TTC549 (cell line): Measurements from ENCODE around the gene SLC2A14.
"Not testable (repeated sequence)": the region's sequence is repeated elsewhere in the genome, so short reads cannot be mapped to it uniquely, and the experiment has no call there.

Source experiments
- FAIRE-seq: peaks from 2 replicates; lab custom pipeline; 2012; peaks lifted over from hg19 to GRCh38; lab: Jason Lieb, UNC

SLC2A14 gene

DNA sequence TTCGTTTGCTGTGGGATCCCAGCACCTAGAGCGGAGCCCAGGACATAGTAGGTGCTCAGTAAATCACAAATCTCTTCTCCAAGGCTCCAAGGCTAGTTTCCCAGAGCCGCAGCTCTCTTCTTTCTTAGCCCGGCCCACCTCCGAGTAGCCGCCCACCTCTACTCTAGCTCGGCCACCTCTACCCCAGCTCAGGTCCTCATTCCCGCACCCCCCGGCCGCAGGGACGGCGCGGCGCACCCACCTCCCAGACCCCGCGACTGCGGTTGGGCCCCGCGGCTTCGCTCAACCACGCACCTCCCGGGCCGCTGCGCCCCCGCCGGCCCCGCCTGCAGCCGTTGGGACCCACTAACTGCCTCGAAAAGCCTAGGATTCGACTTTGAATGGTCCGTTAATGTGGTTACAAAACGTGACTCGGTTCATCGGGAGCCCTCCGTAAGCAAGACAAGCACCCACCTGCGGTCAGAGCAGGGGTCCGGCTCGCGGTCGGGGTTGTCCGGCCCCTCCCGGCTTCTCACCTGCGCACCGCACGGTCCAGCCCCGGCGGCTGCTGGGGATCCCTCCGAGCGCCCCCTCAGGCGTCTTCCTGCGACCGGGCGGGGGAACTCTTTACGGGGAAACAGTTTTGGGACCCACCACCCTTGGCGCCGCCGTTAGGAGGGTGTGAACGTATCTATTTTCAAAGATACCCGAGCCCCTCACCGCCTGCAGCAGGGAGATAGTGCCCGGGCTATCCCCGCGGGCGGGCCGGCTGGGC, at the start of gene SLC2A14:
SLC2A14 (minus strand) TSS at position 350 of the 754 bp plus-strand sequence. CDS start 3,035 bp downstream, outside the sequence.
- FAIRE-seq: no peak

DNA sequence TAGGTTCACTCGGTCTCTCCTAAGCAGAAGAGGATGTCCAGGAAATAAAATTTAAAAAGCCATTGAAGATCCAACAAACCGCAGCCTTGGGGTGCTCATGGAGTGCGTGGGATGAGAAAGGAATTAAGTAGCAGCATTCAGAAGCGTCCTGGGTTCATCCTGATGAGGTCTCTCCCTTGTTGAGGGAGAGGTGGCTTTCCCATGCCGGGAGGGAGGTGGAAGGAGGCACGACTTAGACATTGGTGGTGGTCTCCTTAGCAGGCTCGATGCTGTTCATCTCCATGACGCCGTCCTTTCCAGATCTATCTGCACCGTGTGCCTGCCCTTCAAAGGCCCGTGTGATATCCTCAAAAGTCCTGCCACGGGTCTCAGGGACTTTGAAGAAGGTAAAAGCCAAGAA, 48.5 kb upstream of the SLC2A14 start:
- not testable (repeated sequence) for FAIRE-seq

DNA sequence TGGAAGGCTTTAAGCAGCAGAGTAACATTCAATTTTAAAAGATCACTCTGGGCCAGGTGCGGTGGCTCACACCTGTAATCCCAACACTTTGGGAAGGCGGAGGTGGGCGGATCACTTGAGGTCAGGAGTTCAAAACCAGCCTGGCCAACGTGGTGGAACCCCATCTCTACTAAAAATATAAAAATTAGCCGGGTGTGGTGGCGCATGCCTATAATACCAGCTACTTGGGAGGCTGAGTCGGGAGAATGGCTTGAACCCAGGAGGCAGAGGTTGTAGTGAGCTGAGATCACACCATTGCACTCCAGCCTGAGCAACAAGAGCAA, 45.5 kb upstream of the SLC2A14 start:
- FAIRE-seq: not testable (repeated sequence)

DNA sequence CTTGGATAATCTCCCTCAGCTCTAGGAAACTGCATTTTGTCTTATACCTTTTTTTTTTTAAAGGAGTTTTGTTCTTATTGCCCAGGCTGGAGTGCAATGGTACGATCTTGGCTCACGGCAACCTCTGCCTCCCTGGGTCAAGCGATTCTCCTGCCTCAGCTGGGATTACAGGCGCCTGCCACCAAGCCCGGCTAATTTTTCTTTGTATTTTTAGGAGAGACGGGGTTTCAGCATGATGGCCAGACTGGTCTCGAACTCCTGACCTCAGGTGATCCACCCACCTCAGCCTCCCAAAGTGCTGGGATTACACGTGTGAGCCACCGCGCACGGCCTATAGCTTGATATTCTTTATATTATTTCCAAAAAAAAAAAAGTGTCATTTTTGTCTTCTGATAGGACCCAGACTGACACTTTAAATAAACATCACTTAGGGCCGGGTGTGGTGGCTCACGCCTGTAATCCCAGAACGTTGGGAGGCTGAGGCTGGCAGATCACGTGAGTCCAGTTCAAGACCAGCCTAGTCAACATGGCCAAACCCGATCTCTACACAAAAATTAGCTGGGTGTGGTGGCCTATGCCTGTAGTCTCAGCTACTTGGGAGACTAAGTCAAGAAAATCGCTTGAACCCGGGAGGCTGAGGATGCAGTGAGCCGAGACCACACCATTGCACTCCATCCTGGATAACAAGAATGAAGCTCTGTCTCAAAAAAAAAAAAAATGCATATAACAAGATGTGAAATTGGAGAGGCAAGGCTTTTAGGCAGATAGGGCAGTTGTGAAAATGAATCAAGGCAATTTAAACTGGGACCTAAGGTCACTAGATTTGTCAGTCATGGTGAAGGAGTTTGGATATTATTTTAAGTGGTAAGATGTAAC, 44.9 kb upstream of the SLC2A14 start:
- FAIRE-seq: no peak

DNA sequence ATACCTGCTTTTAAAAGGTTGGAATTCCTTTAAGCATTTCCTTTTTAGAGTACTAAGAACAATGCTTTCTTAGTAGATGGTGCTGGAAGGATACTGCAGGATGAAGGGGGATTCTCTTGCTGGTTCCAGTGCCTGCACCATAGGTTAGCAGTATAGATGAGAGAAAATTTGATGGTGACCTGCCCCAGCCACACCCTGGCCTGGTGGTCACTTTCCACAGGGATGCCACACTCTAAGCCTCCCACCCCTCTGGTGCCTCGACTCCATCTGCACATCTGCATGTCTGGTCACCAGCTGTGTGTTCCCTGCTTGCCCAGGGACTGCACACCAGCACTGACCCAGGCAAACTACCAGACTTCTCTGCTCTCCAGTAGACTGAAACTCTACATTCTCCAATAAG, 44.2 kb upstream of the SLC2A14 start:
- no peak for FAIRE-seq

DNA sequence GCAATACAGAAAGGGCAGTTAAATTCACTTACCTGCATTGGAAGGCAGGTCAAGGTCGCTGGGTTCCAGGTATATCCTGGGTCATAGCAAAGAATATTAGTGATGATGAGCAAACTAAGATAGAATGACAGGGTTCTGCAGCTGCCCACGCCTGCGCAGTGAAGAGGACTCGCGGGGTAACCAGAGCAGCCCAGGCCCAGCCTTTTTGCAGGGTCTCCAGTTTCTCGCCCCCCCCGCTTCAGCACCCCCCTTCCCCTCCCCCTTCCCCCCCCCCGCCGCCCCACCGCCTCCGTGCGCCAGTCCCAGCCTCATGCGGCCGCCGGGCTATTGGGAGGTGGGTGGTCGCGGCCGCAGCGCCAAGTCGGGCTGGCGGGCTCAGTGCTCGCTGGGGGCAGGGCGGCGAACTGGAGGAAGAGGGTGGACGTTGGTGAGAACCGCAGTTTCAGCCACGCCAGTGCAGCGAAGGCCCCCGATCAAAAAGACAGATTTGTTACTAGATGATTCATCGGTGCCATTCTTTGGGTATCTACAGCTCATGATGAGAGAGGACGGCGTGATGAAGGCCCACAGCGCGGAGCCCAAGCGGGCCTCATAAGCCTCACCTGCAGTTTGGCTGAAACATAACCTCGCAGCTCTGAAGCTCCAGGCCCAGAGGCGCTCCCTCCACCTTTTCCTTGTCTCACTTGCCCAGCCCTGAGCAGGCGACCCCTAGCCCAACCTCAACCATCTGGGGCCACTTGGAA, 43.1 kb upstream of the SLC2A14 start:
- FAIRE-seq: no peak

DNA sequence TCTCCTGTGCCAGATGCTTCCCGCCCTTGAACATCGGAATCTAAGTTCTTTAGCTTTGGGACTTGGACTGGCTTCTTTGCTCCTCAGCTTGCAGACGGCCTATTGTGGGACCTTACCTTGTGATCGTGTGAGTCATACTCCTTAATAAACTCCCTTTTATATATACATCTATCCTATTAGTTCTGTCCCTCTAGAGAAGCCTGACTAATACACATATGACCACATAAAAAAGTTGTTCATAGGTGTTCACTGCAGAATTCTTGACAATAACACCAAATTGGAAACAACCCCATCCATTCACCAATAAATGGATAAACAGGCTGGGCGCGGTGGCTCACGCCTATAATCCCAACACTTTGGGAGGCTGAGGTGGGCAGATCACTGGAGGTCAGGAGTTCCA, 37.4 kb upstream of the SLC2A14 start:
- FAIRE-seq: not testable (repeated sequence)

DNA sequence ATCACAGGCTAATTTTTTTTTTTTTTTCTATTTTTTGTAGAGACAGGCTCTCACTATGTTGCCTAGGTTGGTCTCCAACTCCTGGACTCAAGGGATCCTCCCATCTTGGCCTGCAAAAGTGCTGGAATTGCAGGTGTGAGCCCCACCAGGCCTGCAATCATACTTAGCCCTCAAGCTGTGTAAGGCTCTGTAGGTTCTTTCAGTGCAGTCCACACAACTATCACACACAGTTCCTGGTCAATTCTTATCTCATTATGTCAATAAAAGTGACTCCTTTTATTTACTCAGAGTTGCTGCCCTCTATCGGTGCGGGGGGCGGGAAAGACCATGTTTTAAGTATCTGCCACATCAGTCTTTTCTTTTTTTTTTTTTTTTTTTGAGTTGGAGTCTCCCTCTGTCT, 34.3 kb upstream of the SLC2A14 start:
- no peak for FAIRE-seq

DNA sequence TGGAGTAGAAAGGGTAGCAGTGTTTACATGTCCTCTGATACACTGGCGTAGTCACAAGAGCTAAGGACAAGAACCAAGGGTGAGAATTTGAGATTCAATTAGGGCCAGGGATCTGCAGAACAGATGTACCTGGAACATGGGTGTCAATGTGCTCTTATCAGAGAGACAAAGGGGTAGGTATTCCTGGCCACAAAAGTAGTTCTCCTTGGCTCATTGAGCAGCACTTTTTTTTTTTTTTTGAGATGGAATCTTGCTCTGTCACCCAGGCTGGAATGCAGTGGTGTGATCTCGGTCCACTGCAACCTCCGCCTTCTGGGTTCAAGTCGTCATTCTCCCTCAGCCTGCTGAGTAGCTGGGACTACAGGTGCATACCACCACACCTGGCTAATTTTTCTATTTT, 33.6 kb upstream of the SLC2A14 start:
- not testable (repeated sequence) for FAIRE-seq

DNA sequence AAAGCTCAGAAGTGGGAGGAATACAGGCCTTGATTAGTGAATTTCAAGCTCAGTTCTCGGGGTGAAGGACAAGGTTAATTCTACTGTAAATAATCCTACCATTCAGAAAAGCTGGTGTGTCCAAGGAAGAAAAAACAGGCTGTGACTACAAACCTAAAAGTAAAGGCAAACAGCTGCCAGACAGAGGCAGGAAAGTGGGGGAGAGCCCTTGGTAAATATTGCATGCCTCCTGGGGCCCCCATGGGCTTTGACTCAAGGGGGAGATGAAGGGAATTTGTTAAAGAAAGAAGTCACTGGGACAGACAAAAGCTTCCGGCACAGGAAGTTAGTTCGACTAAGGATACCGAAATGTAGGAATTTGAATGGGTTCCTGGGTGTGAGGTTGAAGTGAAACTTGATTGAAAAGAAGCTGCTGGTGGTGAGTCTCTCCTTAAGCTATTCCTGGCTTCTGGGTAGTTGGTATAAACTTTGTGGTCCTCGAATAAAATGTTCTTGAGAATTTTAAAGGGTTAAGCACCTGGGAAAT, 32.9 kb upstream of the SLC2A14 start:
- FAIRE-seq: not testable (repeated sequence)

DNA sequence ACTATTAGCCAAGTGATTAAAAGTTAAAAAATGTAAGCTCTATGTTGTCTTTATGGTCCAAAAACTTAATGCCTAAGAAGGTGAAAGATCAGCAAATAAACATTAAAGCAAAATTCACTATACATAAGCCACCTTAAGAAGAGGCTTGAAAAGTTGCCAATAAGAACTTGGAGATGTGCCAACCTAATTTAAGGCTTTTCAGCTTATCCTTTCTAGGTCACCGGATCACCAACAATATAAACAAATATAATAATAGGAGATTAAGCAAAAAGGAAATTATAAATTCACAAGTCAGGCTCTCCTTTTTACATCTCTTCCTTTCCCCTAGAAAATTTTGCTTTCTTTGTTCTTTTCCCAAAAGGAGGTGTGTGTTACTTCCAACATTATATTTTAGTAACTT, 32.4 kb upstream of the SLC2A14 start:
- no peak for FAIRE-seq

DNA sequence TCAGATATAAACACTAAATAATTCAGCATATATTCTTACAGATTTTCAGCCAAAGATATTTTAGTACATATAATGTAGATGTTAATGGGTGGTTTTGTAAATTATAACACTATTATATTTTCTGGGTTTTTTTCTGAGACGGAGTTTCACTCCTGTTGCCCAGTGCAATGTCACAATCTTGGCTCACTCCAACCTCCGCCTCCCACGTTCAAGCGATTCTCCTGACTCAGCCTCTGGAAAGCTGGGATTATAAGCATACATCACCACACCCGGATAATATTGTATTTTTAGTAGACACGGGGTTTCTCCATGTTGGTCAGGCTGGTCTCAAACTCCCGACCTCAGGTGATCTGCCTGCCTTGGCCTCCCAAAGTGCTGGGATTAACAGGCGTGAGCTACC, 29.7 kb upstream of the SLC2A14 start:
- FAIRE-seq: not testable (repeated sequence)

DNA sequence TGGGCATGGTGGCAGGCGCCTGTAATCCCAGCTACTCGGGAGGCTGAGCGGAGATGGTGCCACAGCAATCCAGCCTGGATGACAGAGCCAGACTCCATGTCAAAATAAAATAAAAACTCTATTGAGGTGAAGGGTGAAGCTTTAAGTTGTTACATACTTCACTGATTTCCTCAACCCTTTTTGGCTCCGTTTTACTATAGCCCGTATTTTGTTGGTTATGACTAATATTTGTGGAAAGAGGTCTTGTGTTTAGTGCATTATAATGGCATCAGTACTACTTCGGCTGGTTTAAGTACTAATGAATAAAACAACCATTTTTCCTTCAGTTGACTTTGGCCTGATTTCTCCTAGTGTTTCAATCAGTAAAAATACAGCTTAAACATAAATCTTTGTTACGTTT, 27.0 kb upstream of the SLC2A14 start:
- no peak for FAIRE-seq

DNA sequence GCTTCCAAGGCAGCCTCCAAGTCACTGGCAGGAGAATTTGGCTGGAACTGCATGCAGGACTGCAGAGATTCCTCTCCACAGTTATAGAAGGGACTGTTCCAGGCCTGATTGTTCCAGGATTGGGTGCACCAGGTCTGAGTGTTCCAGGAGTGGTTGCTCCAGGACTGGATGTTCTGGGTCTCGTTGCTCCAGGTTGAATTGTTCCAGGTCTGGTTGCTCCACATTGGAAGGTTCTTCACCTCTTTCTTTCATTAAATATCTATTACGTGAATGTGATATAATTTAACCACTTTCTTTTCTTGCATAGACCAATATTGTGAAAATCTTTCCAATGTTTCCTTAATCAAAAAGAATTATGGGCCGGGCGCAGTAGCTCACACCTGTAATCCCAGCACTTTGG, 24.0 kb upstream of the SLC2A14 start:
- not testable (repeated sequence) for FAIRE-seq

DNA sequence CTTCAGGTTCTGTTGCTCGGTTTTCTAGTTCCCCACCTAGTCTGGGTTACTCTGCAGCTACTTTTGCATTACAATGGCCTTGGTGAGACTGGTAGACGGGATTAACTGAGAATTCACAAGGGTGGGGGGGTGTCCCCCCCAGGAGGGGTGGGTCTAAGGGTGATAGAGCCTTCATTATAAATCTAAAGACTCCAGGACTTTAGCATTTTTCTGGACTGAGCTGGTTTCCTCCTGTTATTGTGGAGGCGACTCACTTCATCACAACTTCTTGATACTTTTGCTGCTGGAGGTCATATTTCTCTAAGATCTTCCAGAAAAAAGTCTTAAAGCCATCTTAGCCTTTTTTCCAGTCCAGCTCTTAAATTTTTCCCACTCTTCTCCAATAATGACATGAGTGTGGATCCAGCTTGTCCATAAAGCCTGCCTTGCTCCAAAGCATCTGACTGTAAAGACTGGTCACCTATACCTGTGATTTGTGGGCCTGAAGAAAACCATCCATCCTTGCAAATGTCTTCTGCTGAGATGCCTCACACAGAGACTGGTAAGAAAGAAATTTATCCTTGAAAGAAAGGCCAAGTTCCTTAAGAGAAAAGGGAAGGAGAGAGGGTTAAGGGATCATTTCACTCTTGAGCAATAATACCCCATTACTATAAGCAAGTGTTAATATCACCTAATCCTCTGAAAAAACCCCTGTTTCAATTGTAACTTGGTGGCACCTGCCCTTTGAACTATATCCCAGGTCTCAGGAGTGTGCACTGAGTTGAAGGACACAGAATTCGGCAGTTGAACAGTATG, 19.7 kb upstream of the SLC2A14 start:
- FAIRE-seq: no peak

DNA sequence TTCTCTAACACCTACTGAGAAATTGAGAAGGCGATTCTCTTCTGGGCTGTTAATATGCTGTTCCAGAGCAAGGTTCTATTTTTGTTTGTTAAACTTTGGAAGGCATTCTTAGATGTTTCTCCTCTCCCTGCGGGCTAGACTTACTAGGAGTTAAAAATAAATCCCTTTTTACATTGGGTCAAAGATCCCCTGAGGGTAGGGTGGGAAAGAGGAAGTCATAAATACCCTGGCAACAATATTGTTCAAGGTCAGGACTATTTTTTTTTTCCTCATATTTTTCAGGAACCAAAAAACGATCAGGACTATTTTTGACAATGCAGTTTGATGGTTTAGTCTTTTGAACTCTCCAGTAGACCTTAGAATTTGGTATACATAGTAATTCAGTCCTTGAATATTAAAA, 12.0 kb upstream of the SLC2A14 start:
- FAIRE-seq: no peak

DNA sequence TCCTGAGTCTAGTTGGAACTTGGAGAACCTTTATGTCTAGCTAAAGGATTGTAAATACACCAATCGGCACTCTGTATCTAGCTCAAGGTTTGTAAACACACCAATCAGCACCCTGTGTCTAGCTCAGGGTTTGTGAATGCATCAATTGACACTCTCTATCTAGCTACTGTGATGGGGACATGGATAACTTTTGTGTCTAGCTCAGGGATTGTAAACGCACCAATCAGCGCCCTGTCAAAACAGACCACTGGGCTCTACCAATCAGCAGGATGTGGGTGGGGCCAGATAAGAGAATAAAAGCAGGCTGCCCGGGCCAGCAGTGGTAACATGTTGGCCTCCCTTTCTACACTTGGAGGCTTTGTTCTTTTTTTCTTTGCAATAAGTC, 9.0 kb upstream of the SLC2A14 start:
- not testable (repeated sequence) for FAIRE-seq

DNA sequence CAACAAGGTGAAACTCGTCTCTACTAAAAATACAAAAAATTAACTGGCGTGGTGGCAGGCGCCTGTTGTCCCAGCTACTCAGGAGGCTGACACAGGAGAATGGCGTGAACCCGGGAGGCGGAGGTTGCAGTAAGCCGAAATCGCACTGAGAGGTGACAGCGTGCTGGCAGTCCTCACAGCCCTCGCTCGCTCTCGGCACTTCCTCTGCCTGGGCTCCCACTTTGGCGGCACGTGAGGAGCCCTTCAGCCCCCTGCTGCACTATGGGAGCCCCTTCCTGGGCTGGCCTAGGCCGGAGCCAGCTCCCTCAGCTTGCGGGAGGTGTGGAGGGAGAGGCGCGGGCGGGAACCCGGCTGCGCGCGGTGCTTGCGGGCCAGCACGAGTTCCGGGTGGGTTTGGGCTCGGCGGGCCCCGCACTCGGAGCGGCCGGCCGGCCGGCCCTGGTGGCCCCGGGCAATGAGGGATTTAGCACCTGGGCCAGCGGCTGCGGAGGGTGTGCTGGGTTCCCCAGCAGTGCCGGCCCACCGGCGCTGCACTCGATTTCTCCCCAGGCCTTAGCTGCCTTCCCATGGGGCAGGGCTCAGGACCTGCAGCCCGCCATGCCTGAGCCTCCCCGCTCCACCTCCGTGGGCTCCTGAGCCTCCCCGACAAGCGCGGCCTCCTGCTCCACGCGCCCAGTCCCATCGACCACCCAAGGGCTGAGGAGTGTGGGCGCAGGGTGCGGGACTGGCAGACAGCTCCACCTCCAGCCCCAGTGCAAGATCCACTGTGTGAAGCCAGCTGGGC, 8.4 kb upstream of the SLC2A14 start:
- FAIRE-seq: not testable (repeated sequence)

DNA sequence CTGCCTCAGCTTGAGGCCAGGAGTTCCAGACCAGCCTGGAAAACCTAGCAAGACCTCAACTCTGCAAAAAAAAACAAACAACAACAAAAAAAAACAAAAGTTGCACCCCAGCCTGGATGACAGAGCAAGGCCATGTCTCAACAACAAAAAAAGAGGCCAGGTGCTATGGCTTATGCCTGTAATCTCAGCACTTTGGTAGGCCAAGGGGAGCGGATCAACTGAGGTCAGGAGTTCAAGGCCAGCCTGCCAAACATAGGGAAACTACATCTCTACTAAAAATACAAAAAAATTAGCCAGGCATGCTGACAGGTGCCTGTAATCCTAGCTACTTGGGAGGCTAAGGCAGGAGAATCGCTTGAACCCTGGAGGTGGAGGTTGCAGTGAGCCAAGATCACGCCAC, 6.5 kb upstream of the SLC2A14 start:
- no peak for FAIRE-seq

DNA sequence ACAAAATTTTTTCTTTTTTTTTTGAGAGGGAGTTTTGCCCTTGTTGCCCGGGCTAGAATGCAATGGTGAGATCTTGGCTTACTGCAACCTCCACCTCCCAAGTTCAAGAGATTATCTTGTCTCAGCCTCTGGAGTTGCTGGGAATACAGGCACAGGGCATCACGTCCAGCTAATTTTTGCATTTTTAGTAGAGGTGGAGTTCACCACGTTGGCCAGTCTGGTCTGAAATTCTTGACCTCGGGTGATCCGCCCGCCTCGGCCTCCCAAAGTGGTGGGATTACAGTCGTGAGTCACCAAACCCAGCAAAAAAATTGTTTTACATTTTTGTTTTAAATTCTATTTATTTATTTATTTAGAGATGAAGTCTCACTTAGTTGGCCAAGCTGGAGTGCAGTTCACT, 4.7 kb upstream of the SLC2A14 start:
- FAIRE-seq: no peak

DNA sequence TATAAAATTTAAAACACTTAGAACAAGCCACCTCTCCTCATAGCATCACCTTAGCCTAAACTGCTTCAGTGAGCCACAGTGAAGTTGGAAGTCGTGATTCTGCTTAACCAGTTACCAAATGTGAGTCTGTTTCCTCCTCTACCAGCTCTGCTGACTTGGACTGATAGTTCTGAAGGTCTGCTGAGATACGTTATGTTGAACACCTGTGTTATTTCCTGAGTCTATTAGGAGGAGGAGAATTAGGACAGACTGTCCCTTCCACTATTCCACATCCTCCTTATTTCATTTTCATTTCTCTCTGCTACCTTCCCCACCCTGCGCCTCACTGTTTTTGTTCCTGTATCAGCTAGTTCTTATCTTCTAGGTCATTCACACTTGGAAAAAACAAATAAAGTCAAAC, 2.4 kb downstream of the SLC2A14 start:
- no peak for FAIRE-seq
